ENCODE measurements around the gene ADD3.

GRCh38 chr10:110029450-110029849, 21.7 kb downstream of the ADD3 start:
- no peak for TF ChIP-seq POLR2AphosphoS5 (IDR thresholded peaks at IDR 0.05; ENCODE audit: low read depth, low read length)
- no peak for TF ChIP-seq CTCF (IDR thresholded peaks at IDR 0.05)
- TF ChIP-seq REST (IDR thresholded peaks at IDR 0.05; ENCODE audit: insufficient read depth in 1 of 2, low read depth in 2 of 2, low read length in 1 of 2), result no peak
- no peak for TF ChIP-seq SIN3A (IDR thresholded peaks at IDR 0.05; ENCODE audit: borderline replicate concordance, insufficient read depth, low read depth, low read length)
- no peak for TF ChIP-seq TCF7L2 (IDR thresholded peaks at IDR 0.05; ENCODE audit: low read depth, low read length)

Data from Panc1 (cell line).